MCF 10A (cell line): ENCODE results near the gene FAM83G. TPM values are rescaled to one million over a fixed set of nuclear protein-coding genes. Genes with fewer than 3 reads are reported as not detected.
A peak's percentile ranks its signal among the peaks of the same experiment; 100 is the strongest.

ENCODE experiments used
- BruUV-seq: library from RNA; stranded (reverse); fragments of 400-500 nt; replicated peaks from 2 replicates; lab custom pipeline; 2021; lab: Mats Ljungman, UMichigan
- CTCF ChIA-PET: fragments of 300-600 bp; sonication (Branson Sonifier 250); formaldehyde crosslinking; extraction: SDS; loops from one replicate; lab custom pipeline; 2021; ENCODE audit warnings: antibody characterized with exemption, inconsistent platforms; lab: Yijun Ruan, JAX
- POLR2A ChIA-PET: fragments of 300-600, 350-650 bp; sonication (Branson Sonifier 250); formaldehyde crosslinking; extraction: SDS; loops from one replicate; lab custom pipeline; 2020; ENCODE audit warnings: antibody characterized with exemption, inconsistent platforms; lab: Yijun Ruan, JAX
- DNase-seq: peaks from one replicate; pipeline ENCODE4 v3.0.0-alpha.2; 2018; ENCODE audit not compliant: unreplicated experiment
- H3K27ac Mint-ChIP-seq: one replicate; pipeline ENCODE4 v1.8.0; 2022; ENCODE audit warnings: mild to moderate bottlenecking, low read depth, mixed read lengths; ENCODE audit not compliant: unreplicated experiment
- H3K27me3 Mint-ChIP-seq: one replicate; pipeline ENCODE4 v1.8.0; 2022; ENCODE audit warnings: mixed read lengths; ENCODE audit not compliant: insufficient read depth, unreplicated experiment
- H3K36me3 Mint-ChIP-seq: one replicate; pipeline ENCODE4 v1.8.0; 2022; ENCODE audit warnings: mild to moderate bottlenecking, moderate library complexity, mixed read lengths; ENCODE audit not compliant: insufficient read depth, unreplicated experiment
- H3K4me1 Mint-ChIP-seq: one replicate; pipeline ENCODE4 v1.8.0; 2022; ENCODE audit warnings: mixed read lengths; ENCODE audit not compliant: insufficient read depth, unreplicated experiment
- H3K4me3 Mint-ChIP-seq: one replicate; pipeline ENCODE4 v1.8.0; 2022; ENCODE audit warnings: mild to moderate bottlenecking, moderate library complexity, mixed read lengths; ENCODE audit not compliant: unreplicated experiment
- H3K9me3 Mint-ChIP-seq: one replicate; pipeline ENCODE4 v1.8.0; 2022; ENCODE audit warnings: mixed read lengths; ENCODE audit not compliant: unreplicated experiment
- CTCF ChIP-seq: fragments of 200-600 bp; IDR thresholded peaks from one replicate; pipeline ENCODE4 v1.8.0; 2022; ENCODE audit warnings: antibody characterized with exemption, mild to moderate bottlenecking; ENCODE audit not compliant: unreplicated experiment
- intact Hi-C: fragments of 100-400 bp; cut with micrococcal nuclease; formaldehyde crosslinking; loops from 2 replicates; pipeline ENCODE4 v1.14.1; 2022
- total RNA-seq: library from RNA; stranded (reverse); gene quantifications from 2 replicates; pipeline ENCODE4 v1.2.3, GENCODE V29; 2022

FAM83G gene
- total RNA-seq, 1 experiment from 2014 or later, result 50.1 TPM

- Mint-ChIP-seq H3K4me3 (no peak overlapping the region), H3K27me3 (no peaks in the 10 kb centered on the region), H3K36me3 (peaks cover 46% of the 10 kb centered on the region), H3K9me3 (no peaks in the 10 kb centered on the region), H3K4me1 (no peaks in the 10 kb centered on the region), H3K27ac (peak overlapping the region; percentile 63)
- CTCF ChIA-PET, result interaction anchor here (0.5 to 2.6 kb wide), 4 partner anchors 9 to 21 kb away, joined by 3 to 7 read pairs (median 4); no protein-coding TSS in a partner anchor
- no peak for TF ChIP-seq CTCF
- BruUV-seq, result no TSS peak
- DNase-seq, result peak; percentile 46
- intact Hi-C loops, result no loop called here
- POLR2A ChIA-PET, result no interaction called here
These were observed 22.7 kb downstream of the FAM83G start for GRCh38 chr17:18981642-18982424.

- no peak for DNase-seq
- H3K27me3 Mint-ChIP-seq, result no peaks in the 10 kb centered on the region
- POLR2A ChIA-PET, result interaction anchor here (1.5 kb wide), 1 partner anchor 13 kb away, joined by 3 read pairs; no protein-coding TSS in a partner anchor
- intact Hi-C loops, result no loop called here
- H3K4me3 Mint-ChIP-seq, result no peak overlapping the region
- no peaks in the 10 kb centered on the region for H3K9me3 Mint-ChIP-seq
- no peaks in the 10 kb centered on the region for H3K4me1 Mint-ChIP-seq
- no peak for TF ChIP-seq CTCF
- no TSS peak for BruUV-seq
- H3K27ac Mint-ChIP-seq, result no peak overlapping the region
- CTCF ChIA-PET, result interaction anchor here (0.5 to 2.6 kb wide), 3 partner anchors 9 to 20 kb away, joined by 3 to 7 read pairs (median 4); no protein-coding TSS in a partner anchor
- H3K36me3 Mint-ChIP-seq, result peaks cover 52% of the 10 kb centered on the region
These were observed 23.3 kb downstream of the FAM83G start for GRCh38 chr17:18981335-18981641.

GRCh38 chr17:18980682-18981334 lies 23.8 kb downstream of the FAM83G start:
- TF ChIP-seq CTCF, result no peak
- H3K9me3 Mint-ChIP-seq, result no peaks in the 10 kb centered on the region
- H3K4me3 Mint-ChIP-seq, result no peak overlapping the region

GRCh38 chr17:18978655-18979054 lies 25.9 kb downstream of the FAM83G start:
- CTCF ChIA-PET, result interaction anchor here (1.3 kb wide), 1 partner anchor 9 kb away, joined by 4 read pairs; no protein-coding TSS in a partner anchor
- no peaks in the 10 kb centered on the region for H3K4me1 Mint-ChIP-seq
- no peak for DNase-seq
- intact Hi-C loops, result no loop called here
- H3K27ac Mint-ChIP-seq, result no peak overlapping the region
- peaks cover 59% of the 10 kb centered on the region for H3K36me3 Mint-ChIP-seq
- no peak overlapping the region for H3K4me3 Mint-ChIP-seq
- no peaks in the 10 kb centered on the region for H3K27me3 Mint-ChIP-seq
- no TSS peak for BruUV-seq
- H3K9me3 Mint-ChIP-seq, result no peaks in the 10 kb centered on the region
- no peak for TF ChIP-seq CTCF
- POLR2A ChIA-PET, result interaction anchor here (0.7 kb wide), 1 partner anchor 13 kb away, joined by 3 read pairs; no protein-coding TSS in a partner anchor

More at GRCh38 chr17:18980682-18981334, 23.8 kb downstream of the FAM83G start:
- CTCF ChIA-PET, result interaction anchor here (0.5 to 2.6 kb wide), 4 partner anchors 10 to 21 kb away, joined by 3 to 7 read pairs (median 4); no protein-coding TSS in a partner anchor
- Mint-ChIP-seq H3K4me1 (no peaks in the 10 kb centered on the region), H3K36me3 (peaks cover 53% of the 10 kb centered on the region), H3K27ac (no peak overlapping the region), H3K27me3 (no peaks in the 10 kb centered on the region)
- no TSS peak for BruUV-seq
- intact Hi-C loops, result no loop called here
- no peak for DNase-seq
- POLR2A ChIA-PET, result interaction anchor here (1.5 kb wide), 1 partner anchor 13 kb away, joined by 3 read pairs; no protein-coding TSS in a partner anchor
